Thyroid gland (tissue), 4 donors: ENCODE data around the gene SMC2. TPM values are rescaled to one million over a fixed set of nuclear protein-coding genes. Genes with fewer than 3 reads are reported as not detected.

ENCODE experiments used
- DNase-seq, 2 donors: peaks; one replicate each; pipeline ENCODE4 v3.0.0-alpha.2; 2019
- H3K27ac ChIP-seq, 3 donors: fragments of 200-600 bp; sonication (generic); 1 replicate in 2 of 3; 2 replicates in 1 of 3; pipeline ENCODE4 v1.5.1; 2016 to 2019; ENCODE audit warnings: mild to moderate bottlenecking in 1 of 3, moderate library complexity in 1 of 3
- H3K27me3 ChIP-seq: fragments of 200-600 bp; sonication (generic); one replicate; pipeline ENCODE4 v1.5.1; 2019
- H3K36me3 ChIP-seq, 2 donors: fragments of 200-600 bp; sonication (generic); one replicate each; pipeline ENCODE4 v1.5.1; 2016 to 2019
- H3K4me1 ChIP-seq, 2 donors: fragments of 200-600 bp; sonication (generic); one replicate each; pipeline ENCODE4 v1.5.1; 2017 to 2019
- H3K4me3 ChIP-seq, 3 donors: fragments of 200-600 bp; sonication (generic); replicated peaks in 1 of 3; 1 replicate in 2 of 3; 2 replicates in 1 of 3; pipeline ENCODE4 v1.5.1; 2016; ENCODE audit warnings: mild to moderate bottlenecking in 1 of 3
- H3K9me3 ChIP-seq: fragments of 200-600 bp; sonication (generic); one replicate; pipeline ENCODE4 v1.5.1; 2017
- POLR2A ChIP-seq, 2 donors: fragments of 450-650 bp; IDR thresholded peaks; one replicate each; pipeline ENCODE4 v1.6.1; 2017; ENCODE audit warnings: antibody characterized with exemption in 2 of 2, mild to moderate bottlenecking in 2 of 2, moderate library complexity in 1 of 2
- WGBS, 2 donors: methylation state at CpG; one replicate each; pipeline ENCODE4 v1.1.5; 2017; 5-methylcytosine and 5-hydroxymethylcytosine counted together
- intact Hi-C: fragments of 100-400 bp; cut with DNase I; formaldehyde crosslinking; loops from one replicate; pipeline ENCODE4 v1.15.1; 2023
- total RNA-seq, 4 donors: library from RNA; depleted of rRNA; stranded (reverse); fragments of >200 nt; gene quantifications; one replicate each; pipeline ENCODE4 v1.2.3, GENCODE V29; 2016
- TF ChIP-seq, protein P1 (sequence below), 6 experiments: fragments of 200-600 bp in 3 of 6; fragments of 450-650 bp in 3 of 6; sonication (generic) in 3 of 6; IDR thresholded peaks; one replicate each; pipeline ENCODE4 v1.5.1; 2016 to 2019; ENCODE audit warnings: antibody characterized with exemption in 6 of 6, mild to moderate bottlenecking in 2 of 6, inconsistent platforms in 1 of 6, moderate library complexity in 1 of 6

SMC2 gene
- total RNA-seq, 4 donors from 2014 or later, result 7.8 to 10.6 (median 9.0) TPM

GRCh38 chr9:104073770-104074133 is 20.4 kb upstream of the SMC2 start:
- Histone ChIP-seq H3K9me3 (no peaks in the 10 kb centered on the region), H3K4me3 (no peak overlapping the region), H3K36me3 (no peaks in the 10 kb centered on the region), H3K27me3 (no peaks in the 10 kb centered on the region), H3K4me1 (no peaks in the 10 kb centered on the region), H3K27ac (no peak overlapping the region)
- intact Hi-C loops, result no loop called here
- no peak for DNase-seq
- TF ChIP-seq POLR2A (IDR thresholded peaks at IDR 0.05), result no peak
- TF ChIP-seq, protein P1, sequence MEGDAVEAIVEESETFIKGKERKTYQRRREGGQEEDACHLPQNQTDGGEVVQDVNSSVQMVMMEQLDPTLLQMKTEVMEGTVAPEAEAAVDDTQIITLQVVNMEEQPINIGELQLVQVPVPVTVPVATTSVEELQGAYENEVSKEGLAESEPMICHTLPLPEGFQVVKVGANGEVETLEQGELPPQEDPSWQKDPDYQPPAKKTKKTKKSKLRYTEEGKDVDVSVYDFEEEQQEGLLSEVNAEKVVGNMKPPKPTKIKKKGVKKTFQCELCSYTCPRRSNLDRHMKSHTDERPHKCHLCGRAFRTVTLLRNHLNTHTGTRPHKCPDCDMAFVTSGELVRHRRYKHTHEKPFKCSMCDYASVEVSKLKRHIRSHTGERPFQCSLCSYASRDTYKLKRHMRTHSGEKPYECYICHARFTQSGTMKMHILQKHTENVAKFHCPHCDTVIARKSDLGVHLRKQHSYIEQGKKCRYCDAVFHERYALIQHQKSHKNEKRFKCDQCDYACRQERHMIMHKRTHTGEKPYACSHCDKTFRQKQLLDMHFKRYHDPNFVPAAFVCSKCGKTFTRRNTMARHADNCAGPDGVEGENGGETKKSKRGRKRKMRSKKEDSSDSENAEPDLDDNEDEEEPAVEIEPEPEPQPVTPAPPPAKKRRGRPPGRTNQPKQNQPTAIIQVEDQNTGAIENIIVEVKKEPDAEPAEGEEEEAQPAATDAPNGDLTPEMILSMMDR (IDR thresholded peaks at IDR 0.05), result no peak
- WGBS, 2 donors, result 94 to 98% methylated on average over 3 of the region's 3 CpGs

DNA sequence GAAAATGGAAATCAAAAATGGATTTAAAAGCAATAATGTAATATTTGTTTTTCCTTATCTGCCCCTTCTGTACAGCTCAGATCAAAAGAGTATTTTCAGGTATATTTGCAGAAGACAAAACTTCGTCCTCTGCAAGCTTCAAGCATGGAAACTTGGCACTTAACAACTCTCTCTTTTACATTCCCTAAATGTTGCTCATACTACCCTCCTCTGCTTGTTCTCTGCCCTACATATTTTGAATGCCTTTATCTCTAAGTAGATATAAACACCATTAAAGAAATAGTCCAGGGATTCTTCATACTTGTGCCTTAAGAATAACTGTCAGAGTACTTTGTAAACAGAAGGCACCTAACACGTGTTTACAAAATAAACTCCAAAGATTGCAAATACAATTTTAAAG is 19.2 kb upstream of the SMC2 start:
- Histone ChIP-seq H3K4me1 (no peaks in the 10 kb centered on the region), H3K9me3 (no peaks in the 10 kb centered on the region), H3K27me3 (no peaks in the 10 kb centered on the region), H3K36me3 (no peaks in the 10 kb centered on the region), H3K27ac (no peak overlapping the region), H3K4me3 (no peak overlapping the region)
- no peak for TF ChIP-seq POLR2A (IDR thresholded peaks at IDR 0.05)
- TF ChIP-seq, protein P1 (IDR thresholded peaks at IDR 0.05), result no peak
- DNase-seq, result no peak
- intact Hi-C loops, result no loop called here
- WGBS, 2 donors, result 34 to 37% methylated on average over 2 of the region's 2 CpGs

- Histone ChIP-seq H3K4me3 (no peak overlapping the region), H3K36me3 (no peaks in the 10 kb centered on the region), H3K9me3 (no peaks in the 10 kb centered on the region), H3K27ac (no peak overlapping the region), H3K4me1 (no peaks in the 10 kb centered on the region), H3K27me3 (no peaks in the 10 kb centered on the region)
- no peak for DNase-seq
- WGBS, 2 donors, result 43 to 44% methylated on average over 2 of the region's 2 CpGs
- TF ChIP-seq POLR2A (IDR thresholded peaks at IDR 0.05), result no peak
- TF ChIP-seq, protein P1 (IDR thresholded peaks at IDR 0.05), result no peak
- intact Hi-C loops, result no loop called here
Measured at GRCh38 chr9:104075801-104076753, 18.0 kb upstream of the SMC2 start.

GRCh38 chr9:104078596-104078995 is 15.5 kb upstream of the SMC2 start:
- Histone ChIP-seq H3K27me3 (no peaks in the 10 kb centered on the region), H3K4me3 (no peak overlapping the region), H3K4me1 (no peaks in the 10 kb centered on the region), H3K27ac (no peak overlapping the region), H3K9me3 (no peaks in the 10 kb centered on the region), H3K36me3 (no peaks in the 10 kb centered on the region)
- intact Hi-C loops, result no loop called here
- TF ChIP-seq, protein P1 (IDR thresholded peaks at IDR 0.05), result no peak
- no peak for TF ChIP-seq POLR2A (IDR thresholded peaks at IDR 0.05)
- no peak for DNase-seq

DNA sequence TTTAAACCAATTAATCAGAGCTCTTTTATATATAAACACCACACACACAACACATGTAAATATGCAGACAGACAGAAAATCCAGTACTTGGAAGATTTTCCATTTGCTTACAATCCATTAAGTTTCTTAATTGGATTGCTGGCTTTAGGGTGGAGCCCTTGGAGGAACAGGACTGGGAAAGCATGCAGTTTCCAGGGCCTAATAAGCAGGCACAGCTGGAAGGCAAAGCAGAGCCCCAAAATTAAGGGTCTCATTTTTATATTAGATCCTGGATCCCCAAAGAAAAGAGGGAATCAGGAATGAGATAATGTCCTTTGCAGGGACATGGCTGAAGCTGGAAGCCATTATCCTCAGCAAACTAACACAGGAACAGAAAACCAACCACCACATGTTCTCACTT is 13.1 kb upstream of the SMC2 start:
- H3K9me3 ChIP-seq, result no peaks in the 10 kb centered on the region
- no peak overlapping the region for H3K4me3 ChIP-seq
- H3K36me3 ChIP-seq, result no peaks in the 10 kb centered on the region
- DNase-seq, result no peak
- TF ChIP-seq, protein P1 (IDR thresholded peaks at IDR 0.05), result no peak
- TF ChIP-seq POLR2A (IDR thresholded peaks at IDR 0.05), result no peak
- no peak overlapping the region for H3K27ac ChIP-seq
- intact Hi-C loops, result no loop called here
- no peaks in the 10 kb centered on the region for H3K4me1 ChIP-seq
- no peaks in the 10 kb centered on the region for H3K27me3 ChIP-seq
